ENCODE measurements around the gene PCDH9.
"Not testable (repeated sequence)": the region's sequence is repeated elsewhere in the genome, so short reads cannot be mapped to it uniquely, and the experiment has no call there.

The PCDH9 gene

DNA sequence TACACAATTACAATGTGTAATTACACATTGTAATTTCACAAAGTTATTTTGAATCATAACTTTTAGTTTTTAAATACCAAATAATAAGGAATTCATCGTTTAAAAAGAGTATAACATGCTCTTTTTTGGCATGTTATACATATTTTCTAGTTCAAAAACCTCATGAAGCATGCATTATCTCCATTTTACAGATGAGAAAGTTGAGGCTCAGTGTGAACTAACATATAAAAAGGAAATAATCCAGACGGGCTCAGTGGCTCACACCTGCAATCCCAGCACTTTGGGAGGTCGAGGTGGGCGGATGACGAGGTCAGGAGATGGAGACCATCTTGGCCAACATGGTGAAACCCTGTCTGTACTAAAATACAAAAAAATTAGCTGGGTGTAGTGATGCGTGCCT is 107.9 kb downstream of the PCDH9 start:
- no peak for DNase-seq

DNA sequence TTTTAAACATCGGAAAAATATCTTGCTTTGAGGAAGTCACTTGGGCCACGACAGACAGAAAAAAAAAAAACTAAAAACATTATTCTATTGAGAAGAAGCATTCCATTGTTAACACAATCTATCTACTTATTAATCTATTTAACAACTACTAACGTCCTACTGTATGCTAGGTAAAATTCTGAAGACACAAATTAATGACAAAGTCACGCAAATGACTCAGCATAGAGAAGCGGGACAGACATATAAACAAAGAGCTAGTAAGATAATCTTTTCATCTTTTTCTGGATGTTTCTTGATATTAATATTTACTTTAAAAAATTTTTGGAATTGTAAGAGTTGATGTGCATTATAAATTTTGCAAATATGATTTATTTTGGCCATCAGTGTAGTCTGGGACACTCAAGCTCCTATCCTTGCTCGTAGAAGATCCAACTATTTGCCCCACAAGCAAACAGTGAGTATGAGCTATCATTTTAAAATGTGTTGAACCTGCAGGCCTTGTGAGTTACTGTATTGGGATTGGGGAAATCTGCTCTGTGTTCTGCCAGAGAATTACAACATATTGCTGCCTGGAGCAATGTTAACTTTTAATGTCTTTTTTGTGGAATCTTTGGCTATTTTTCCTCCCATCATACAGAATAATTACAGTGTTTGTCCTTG is 109.1 kb downstream of the PCDH9 start:
- DNase-seq, result no peak

DNA sequence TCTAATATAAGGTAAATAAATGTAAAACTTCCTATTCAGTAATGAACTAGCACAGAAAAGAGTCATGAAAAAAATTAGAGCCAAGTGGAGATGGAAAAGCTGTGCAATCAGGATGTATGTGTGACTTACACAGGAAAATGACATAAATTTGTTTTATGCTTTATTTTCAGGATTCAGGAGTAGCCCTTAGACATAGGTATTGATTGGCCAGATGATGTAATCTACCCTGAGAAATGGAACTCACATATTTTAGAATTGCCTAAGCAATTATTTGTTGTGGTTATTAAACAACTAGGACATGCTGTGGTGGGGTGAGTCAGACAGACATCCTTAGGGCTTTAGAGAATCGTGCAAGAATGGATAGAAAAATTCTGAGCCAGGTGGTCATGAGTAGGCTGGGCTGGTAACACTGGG is 110.6 kb downstream of the PCDH9 start:
- DNase-seq, result no peak

DNA sequence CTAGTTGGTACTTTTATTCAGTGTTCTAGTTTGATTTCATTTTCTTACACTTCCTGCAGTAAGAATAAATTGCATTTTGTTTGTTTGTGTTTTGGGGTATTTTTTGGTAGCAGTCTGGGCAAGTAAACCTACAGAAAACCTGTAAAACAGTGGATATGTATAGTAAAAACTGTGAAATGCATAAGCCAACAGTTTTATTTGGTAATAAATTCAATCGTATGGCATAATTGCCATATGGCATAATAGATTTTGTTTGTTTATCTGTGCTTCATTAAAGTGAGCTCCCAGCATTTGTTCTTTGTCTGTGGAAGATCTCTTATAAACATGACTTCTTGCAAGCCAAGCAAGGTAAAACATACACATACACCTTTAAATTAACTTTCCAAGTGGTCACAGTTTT is 111.9 kb downstream of the PCDH9 start:
- no peak for DNase-seq

DNA sequence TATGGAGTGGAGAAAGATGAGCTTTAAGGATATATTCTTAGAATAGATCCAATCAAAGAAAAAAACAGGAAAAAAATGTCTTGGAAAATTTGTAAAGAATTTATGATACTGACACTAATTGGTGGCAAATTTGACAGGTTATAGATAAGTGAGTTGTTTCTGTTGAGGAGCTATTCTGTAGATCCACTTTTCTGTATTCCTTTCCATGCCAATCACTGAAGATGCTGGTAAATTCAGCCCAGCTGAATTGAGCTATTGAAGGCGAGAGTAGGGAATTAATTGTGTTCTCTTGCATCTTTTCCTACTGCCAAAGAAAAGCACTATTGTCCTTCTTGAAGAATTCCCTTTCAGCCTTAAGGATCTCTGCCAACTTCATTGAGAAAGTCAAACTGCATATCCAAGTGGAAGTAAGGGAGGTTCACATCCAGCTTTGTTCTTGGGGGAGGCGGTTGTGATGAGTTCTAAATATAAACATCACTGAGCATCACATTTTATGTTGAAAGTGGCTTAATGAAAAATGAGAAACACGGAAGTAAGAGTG is 113.1 kb downstream of the PCDH9 start:
- no peak for DNase-seq

DNA sequence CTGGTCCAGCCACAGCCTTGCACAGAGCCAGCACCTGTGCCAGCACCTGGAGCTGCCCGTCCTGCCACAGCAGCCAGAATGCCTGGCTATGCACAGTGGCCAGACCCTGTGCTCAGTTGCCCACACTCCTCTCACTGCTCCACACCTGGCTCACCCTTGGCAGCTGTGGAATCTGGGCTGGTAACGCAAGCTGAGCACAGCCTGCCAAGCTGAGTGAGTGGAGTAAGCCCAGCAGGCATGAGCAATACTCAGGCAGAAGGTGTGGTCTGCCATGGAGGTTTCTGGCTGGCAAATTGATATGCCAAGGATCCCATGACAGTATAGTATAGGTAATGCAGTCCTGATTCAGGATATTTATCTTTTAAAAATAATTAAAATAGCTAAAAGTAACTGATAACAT is 122.2 kb downstream of the PCDH9 start:
- DNase-seq, result no peak

DNA sequence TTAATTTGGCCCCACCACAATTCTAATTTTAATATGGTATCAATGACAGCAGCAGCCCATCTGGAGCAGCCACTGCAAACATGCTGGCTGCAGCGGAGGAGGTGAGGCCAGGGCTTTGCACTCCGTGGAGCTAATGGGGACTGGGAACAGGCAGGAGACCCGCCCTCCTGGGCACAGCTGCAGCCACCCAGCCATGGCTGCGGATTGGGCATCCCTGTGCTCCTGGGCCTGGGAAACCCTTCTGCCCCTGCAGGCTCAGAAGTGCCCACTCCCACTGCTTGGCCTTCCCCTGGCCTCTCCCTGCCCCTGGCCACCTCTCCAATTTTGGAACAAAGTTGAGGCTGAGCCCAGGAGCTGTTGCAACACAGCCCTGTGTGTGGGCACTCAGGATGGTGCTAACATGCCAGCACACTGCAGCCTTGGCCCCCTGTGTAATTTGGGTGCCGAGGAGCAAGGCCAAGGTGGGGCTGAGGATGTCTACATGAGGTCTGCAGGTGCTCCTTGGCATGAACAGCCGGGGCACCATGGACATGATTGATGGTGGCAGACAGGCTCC is 123.6 kb downstream of the PCDH9 start:
- no peak for DNase-seq

DNA sequence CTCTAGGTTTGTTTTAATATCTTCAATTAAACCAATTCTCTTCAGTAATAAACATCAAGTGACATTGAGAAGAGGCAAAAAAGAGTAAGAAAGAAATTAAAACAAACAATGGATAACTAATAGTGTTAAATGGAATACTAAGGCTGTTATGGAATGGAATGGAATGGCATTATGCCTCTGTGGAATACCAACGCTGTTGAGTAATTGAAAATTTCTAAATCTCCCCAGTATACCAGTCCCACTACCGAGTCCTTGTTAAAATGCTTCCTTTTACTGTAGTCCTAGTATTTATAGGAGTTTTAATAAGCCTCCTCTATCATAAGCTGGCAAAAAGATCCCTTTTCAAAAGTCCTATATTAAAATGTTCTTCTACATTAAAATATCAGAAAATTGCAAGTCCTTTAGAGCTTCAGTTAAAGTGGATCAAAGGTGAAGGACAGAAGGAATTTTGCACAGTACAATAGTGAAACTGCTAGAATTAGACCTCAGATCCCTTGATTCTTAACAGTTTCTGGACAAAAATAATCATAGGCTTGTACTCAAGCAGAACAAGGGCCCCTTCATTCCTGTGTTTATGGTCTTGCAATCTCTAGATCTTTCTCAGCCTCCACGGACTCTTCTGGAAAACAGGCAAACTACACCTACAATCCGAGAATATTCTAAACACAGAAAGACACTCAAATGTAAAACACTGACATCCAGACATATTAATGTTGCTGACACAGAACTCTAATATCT is 128.2 kb downstream of the PCDH9 start:
- no peak for DNase-seq

DNA sequence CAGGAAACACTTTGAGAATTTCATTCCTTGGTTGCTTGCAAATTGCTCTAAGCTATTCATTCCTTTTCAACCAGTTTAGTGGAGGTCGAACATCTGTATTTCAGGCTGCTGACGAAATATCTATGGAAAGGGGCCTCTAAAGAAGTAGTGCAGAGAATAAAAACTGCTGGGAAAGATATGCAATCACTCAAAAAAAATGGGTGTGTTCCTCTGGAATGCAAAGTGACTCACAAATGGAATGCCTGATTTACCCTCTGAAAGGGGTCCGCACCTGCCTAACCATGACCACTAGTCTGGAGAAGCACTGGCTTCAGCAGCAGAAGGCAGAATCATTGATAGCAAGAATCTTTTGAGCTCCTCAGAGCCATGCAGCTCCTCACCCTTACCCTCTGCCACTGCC is 129.4 kb downstream of the PCDH9 start:
- no peak for DNase-seq

DNA sequence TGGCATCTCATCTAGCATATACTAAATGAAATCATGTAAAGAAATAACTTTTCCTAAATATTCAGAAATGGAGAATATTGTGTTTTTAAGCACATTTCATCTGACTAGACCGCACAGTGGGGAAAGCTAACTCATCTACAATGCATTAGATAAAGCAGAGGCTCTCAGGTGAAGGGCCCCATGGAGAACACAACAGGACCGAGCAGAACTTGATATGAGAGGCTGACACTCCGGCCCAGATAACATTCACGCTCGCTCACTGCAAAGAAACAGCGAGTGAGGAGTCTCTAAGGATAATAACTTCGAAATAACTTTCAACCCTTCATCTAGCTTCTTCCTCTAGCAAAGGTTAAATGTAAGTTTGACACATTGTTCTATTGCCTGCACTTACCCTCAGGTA is 130.6 kb downstream of the PCDH9 start:
- DNase-seq, result no peak

DNA sequence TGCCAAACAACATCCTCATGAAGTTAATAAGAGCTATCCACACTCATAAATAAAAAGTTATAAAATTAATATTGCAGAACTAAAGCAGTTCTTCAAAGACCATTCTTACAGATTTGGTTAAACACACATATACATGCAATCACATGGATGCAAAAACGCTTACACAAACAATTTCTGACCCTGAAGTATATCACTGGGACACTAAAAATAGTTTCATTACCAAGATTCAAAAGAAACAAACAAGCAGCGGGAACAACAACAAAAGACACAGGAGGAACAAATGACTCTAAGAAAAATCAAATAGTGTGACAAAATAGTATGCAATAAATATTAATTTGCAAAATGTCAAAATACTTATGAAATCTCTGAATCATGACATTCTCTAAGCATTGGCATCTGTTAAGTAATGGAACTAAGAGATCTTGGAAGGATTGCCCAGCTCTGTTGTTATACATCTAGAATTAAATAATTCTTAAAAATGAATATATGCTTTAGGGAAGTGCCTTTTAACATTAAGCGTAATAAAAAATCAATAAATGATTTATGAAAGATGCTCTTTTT is 132.2 kb downstream of the PCDH9 start:
- DNase-seq, result no peak

DNA sequence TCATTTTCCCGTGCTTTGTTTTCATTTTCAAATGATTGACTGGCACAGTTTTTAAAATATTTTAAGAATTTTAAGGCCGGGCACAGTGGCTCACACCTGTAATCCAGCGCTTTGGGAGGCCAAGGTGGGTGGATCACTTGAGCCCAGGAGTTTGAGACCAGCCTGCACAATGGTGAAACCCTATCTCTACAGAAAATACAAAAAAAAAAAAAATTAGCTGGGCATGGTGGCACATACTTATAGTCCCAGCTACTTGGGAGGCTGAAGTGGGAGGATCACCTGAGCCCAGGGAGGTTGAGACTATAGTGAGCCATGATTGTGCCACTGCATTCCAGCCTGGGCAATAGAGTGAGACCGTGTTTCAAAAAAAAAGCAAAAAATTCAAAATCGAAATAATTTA is 133.2 kb downstream of the PCDH9 start:
- DNase-seq, result not testable (repeated sequence)

DNA sequence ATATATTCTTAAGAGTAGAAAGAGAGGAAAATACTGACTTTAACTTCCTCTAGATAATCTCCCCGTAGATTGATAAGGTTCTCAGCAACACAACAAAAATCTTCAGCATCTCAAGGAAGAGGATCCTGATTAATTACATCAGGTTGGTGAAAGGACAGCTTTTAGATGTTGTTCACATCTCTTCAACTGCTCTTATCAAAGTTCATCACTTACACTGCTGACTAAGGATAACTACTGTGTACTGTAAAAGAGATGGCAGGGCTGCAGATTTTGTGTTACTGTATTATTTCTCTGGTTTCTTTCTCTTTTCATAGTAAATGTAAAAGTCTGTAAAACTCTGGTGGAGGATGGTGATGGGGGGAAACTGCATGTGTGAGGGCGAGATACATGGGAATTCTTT is 133.7 kb downstream of the PCDH9 start:
- no peak for DNase-seq

DNA sequence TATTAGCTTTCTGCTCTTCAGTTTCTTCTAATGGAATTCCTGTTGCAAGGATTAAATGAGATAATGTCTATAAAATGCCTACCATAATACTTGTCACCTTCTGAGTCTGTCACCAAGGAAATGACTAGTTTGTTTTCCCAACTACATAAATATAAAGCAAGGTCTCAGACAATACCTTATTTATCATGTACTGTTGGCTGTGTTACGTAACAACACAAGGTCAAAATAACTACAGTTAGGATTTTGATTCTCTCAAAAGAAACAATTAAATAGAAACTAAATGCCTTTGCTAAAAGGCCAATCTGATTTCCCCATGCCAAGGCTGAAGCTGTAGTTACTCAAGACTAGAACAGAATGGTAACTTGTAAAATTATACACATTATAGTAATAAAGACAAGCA is 134.5 kb downstream of the PCDH9 start:
- DNase-seq, result no peak

DNA sequence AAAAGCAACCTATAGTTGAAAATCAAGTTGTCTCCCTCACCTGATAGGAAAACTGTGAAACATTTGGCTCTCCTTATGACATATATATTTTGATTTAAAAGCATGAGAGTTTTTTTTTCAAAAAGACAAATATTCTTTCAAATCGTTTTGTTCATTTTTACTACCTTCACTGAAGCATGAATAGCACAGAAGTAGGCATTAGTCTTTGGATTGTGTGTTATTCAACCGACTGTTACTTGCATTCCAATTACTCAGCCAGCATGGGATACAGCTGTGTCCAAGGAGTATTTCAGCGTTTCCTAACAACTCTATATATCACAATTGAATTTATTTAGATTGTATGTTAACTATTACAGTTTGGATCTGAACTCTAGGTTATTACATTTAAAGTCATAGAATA is 135.2 kb downstream of the PCDH9 start:
- DNase-seq, result no peak

DNA sequence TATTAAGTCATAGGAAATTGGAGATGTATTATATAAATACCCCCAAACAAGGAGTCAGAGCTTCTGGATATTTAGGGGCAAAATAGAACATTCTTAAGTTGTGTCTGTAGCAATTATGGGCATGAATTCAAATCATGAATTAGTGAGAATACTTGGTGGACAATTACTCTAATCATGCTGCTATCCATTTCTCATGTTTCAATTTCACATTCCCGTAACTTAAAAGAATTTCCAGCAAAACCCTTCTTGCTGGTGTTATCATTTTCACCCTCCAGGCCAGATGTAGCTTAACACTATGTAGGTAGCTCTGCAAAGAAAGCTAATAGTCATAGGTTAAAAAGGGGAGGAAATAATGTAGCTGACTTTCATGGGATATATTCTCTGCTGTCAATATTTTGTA is 136.1 kb downstream of the PCDH9 start:
- DNase-seq, result no peak

DNA sequence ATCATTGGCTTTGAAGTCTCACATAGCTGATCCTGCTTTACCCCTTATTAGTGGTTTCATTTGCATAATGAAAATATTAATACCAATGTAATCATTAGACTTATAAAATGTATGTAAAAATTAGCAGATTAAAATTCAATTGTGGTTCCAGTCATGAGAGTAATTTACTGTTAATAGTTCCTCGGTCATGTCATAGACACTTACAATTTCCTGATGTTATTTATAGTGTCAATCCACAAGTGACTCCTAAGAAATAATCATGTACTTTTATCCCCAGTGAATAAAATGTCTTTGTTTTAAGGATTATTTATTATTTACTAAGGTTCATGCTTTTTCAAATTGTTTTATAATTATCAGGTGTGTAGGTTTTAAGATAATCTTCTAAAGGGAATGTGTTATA is 138.5 kb downstream of the PCDH9 start:
- no peak for DNase-seq

DNA sequence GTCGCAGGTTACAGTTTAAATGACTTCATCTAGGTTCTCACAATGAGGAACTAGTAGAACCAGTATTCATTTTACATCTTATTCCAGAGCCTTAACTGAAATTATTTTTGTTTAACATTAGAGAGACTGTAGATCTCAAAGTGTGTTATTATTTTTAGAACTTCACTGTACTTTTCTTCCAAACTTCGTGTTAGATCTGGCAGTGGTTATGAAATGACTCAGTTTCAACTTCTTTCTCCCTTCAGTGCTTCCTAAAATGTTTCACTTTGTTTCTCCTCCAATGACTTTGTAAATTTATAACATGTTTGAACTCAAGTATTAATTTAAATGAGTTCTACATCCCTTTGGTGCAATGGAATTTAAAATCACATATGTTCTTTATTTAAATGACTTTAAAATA is 139.3 kb downstream of the PCDH9 start:
- DNase-seq, result no peak

DNA sequence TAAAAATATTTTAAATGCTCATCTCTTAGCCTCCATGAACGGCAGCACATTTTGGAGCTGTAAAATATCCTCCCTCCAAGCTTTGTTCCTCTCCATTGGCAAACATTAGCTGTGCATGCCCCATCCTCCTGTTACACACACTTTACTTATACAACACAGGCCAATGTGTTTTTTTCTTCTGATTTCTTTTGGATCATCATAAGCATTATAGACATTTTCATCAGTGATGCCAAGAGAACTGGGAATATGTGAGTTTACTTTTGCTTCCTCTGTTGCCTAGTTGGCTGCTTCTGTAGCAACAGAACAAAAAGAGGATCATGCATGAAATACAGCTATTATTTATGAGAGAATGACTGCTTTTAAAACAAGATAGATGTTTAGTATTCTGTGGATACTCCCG is 142.6 kb downstream of the PCDH9 start:
- no peak for DNase-seq

DNA sequence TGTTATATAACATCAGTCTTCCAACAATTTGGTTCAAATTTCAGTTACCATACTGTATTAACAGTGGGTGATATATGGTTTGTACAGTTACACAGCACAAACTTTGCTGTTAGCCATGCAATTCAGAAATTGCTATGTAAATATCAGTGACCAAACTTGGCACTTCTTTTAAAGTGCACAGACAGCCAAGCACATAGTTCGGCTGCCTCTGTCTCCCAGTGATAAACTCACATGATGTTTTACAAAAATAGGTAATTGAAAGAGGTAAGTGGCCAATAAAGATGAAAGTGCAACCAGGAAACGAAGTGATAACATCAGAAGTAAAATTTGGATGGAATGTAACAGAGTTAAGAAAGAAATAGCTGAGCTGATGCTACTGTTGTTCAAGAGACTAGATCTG is 143.9 kb downstream of the PCDH9 start:
- no peak for DNase-seq

DNA sequence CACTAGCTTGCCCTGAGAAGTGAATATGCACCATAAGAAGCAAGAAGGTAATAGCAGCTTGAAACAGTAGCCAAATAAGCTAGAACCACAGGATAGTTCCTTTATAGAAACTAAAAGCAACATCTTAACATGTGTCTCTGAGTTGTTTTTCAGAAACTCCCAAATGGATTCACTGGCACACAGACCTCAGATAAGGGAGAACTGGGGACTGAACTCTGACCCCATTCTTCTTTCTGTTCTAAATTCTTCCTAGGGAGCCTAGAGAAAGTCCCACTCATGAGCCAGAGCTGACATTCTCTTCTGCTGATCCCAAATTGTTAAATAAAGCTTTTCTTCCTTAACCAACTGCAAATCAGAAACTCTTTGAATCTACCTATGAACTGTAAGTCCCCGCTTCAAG is 146.1 kb downstream of the PCDH9 start:
- DNase-seq, result no peak

DNA sequence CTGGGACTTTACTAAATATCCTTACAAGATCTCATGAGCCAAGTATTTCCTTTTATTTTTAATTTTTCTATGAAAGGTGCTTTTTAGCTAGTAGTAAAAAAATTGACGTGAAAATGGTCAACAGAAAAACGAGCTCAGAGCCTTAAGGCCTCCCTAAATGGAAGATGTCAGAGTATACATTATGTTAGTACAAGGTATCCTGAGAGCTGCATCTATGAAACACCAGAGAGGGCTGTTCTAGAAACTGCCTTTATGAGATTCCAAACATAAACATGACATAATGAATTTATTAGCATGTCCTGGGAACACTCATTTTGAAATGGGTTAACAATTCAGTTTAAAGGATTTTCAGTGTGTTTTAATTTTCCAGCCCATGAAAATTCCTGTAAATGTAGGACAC is 146.6 kb downstream of the PCDH9 start:
- no peak for DNase-seq

DNA sequence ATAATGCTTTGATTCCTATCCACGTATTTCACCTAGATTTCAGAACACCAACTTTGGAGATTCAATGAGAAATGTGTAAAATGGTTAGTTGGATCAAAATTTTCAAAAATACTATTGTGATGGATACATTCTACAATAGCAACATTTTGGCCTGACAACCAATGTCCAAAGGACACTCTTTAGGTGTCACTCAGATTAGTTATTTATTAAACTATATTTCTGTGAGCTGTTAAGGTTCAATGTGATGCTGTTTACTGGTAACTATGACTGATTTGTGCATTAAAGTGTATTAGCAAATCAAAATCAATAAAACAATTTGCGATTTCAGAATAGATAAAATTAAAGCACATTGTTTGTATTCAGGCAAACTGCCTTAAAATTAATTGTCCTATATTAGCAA is 149.8 kb downstream of the PCDH9 start:
- DNase-seq, result no peak

DNA sequence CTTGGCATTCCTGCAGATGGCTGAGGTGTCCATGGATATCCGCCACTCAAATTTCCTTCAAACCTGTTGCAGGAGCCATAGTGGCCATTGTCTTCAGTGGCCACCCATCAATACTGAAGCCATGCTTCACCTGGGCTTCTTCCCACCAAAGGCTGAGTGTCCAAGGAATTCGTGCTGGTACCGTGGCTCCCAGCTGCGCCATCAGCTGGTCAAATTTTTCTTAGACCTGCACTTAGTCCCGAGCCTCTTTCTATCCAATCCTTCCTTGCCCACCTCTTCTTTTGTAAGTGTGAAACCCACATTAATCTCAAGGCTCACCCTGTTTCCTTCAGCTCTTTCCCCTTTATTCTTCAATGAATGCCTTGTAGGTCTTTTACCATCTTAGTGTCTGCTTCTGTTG is 152.1 kb downstream of the PCDH9 start:
- no peak for DNase-seq
